Central memory CD8-positive, alpha-beta T cell (primary cell): Measurements from ENCODE around the gene OCRL.

Source experiments
- ATAC-seq: fragments of 150-1000 bp; cut with Tn5 transposase; replicated peaks from 2 replicates; pipeline ENCODE4 v1.10.0; 2022; ENCODE audit warnings: mild to moderate bottlenecking, moderate FRiP score, moderate number of reproducible peaks; ENCODE audit not compliant: poor library complexity, severe bottlenecking; ENCODE audit errors: extremely low read depth
- DNase-seq, 2 donors: peaks; one replicate each; pipeline ENCODE4 v3.0.0; 2021; ENCODE audit warnings: low spot score in 2 of 2
- H3K27ac Mint-ChIP-seq: one replicate; pipeline ENCODE4 v1.8.0; 2022; ENCODE audit warnings: low read depth, mild to moderate bottlenecking, moderate library complexity, mixed read lengths
- H3K27me3 Mint-ChIP-seq: one replicate; pipeline ENCODE4 v1.8.0; 2022; ENCODE audit warnings: mixed read lengths
- H3K36me3 Mint-ChIP-seq: one replicate; pipeline ENCODE4 v1.8.0; 2022; ENCODE audit warnings: mild to moderate bottlenecking, moderate library complexity, mixed read lengths; ENCODE audit not compliant: insufficient read depth
- H3K4me1 Mint-ChIP-seq: one replicate; pipeline ENCODE4 v1.8.0; 2022; ENCODE audit warnings: mixed read lengths
- H3K4me3 Mint-ChIP-seq: one replicate; pipeline ENCODE4 v1.8.0; 2022; ENCODE audit warnings: mild to moderate bottlenecking, moderate library complexity, mixed read lengths
- H3K9me3 Mint-ChIP-seq: one replicate; pipeline ENCODE4 v1.8.0; 2022; ENCODE audit warnings: mixed read lengths

The OCRL gene

DNA sequence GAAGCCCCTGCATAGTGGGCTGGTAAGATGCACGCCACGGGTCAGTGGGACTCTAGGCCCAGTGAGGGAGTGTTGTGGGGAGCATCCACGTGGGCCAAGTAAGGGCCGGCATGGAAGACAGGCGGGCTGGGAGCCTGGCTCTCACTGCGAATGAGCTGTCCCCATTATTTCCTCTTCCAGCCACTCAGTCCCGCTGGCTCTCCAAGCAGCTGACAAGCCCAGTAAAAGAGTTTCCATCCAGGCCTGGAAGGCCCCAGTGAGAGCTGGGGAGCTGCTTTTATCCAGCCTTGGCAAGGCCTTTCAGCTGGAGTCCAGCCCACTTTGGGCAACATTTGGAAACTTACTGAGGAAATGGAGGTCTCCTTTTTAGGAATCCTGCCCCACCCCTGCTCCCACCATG lies 89.8 kb downstream of the OCRL start:
- no peak overlapping the region for H3K4me3 Mint-ChIP-seq
- H3K36me3 Mint-ChIP-seq, result peaks cover 1% of the 10 kb centered on the region
- no peaks in the 10 kb centered on the region for H3K9me3 Mint-ChIP-seq
- no peak for DNase-seq
- no peaks in the 10 kb centered on the region for H3K27me3 Mint-ChIP-seq
- H3K4me1 Mint-ChIP-seq, result no peaks in the 10 kb centered on the region
- H3K27ac Mint-ChIP-seq, result no peak overlapping the region
- ATAC-seq, result no peak

DNA sequence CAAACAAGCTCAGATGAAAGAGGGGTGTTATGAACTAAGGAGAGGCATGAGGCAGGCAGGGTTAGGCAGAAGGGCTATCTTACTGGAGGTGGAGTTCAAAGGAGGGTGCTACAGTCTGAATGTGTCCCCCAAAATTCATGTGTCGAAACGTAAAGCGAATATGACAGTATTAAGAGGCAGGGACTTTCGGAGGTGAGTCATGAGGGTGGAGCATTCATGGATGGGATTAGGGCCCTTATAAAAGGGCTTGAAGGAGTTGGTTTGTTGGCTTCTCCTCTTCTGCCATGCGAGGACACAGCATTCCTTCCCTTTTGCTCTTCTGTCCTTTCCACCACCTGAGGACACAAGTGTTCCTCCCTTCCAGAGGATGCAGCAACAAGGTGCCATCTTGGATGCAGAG lies 91.8 kb downstream of the OCRL start:
- H3K9me3 Mint-ChIP-seq, result no peaks in the 10 kb centered on the region
- no peaks in the 10 kb centered on the region for H3K27me3 Mint-ChIP-seq
- ATAC-seq (no peak), DNase-seq (no peak)
- H3K4me3 Mint-ChIP-seq, result no peak overlapping the region
- no peaks in the 10 kb centered on the region for H3K4me1 Mint-ChIP-seq
- H3K36me3 Mint-ChIP-seq, result peaks cover 1% of the 10 kb centered on the region
- no peak overlapping the region for H3K27ac Mint-ChIP-seq

DNA sequence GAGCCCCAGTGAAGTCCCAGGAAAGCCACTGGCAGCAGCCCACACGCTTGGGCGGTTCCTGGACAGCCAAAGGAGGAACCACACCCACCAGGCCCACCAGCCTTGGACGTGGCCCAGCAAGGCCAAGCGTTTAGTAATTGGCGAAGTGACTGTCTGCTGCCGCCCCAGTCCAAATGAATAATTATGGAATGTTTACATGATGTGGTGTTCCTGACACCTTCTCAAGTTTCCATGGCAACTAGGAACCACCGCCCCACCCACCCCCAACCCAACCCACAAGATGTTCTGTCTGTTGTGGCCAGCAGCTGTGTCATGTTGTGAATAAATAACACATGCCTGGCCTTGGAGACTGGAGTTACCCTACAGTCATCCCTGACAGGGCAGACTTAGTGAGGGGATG lies 92.4 kb downstream of the OCRL start:
- no peaks in the 10 kb centered on the region for H3K9me3 Mint-ChIP-seq
- no peak overlapping the region for H3K27ac Mint-ChIP-seq
- no peaks in the 10 kb centered on the region for H3K27me3 Mint-ChIP-seq
- H3K4me1 Mint-ChIP-seq, result no peaks in the 10 kb centered on the region
- no peak for DNase-seq
- H3K36me3 Mint-ChIP-seq, result peaks cover 2% of the 10 kb centered on the region
- ATAC-seq, result no peak
- H3K4me3 Mint-ChIP-seq, result no peak overlapping the region

DNA sequence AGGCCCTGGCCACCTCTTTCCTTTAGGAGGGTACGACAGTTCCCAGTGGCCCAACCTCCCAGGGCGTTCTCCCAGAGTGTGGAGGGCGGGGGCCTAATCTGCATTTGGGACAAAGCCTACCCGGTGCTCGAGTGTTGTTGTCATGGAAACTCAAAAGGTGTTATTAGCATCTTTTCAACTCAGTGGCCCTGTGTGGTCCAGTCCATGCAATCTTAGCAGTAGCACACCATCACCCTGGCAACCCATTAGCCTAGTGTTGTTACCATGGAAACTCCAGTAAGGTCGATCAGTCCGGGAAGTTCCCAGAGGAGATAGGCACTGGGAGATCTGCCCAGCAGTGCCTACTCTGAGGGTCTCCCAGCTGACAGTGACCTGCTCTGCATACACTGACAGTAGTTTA lies 94.5 kb downstream of the OCRL start:
- no peak overlapping the region for H3K27ac Mint-ChIP-seq
- H3K9me3 Mint-ChIP-seq, result no peaks in the 10 kb centered on the region
- H3K36me3 Mint-ChIP-seq, result peaks cover 5% of the 10 kb centered on the region
- DNase-seq (no peak), ATAC-seq (no peak)
- no peaks in the 10 kb centered on the region for H3K27me3 Mint-ChIP-seq
- H3K4me1 Mint-ChIP-seq, result no peaks in the 10 kb centered on the region
- H3K4me3 Mint-ChIP-seq, result no peak overlapping the region

DNA sequence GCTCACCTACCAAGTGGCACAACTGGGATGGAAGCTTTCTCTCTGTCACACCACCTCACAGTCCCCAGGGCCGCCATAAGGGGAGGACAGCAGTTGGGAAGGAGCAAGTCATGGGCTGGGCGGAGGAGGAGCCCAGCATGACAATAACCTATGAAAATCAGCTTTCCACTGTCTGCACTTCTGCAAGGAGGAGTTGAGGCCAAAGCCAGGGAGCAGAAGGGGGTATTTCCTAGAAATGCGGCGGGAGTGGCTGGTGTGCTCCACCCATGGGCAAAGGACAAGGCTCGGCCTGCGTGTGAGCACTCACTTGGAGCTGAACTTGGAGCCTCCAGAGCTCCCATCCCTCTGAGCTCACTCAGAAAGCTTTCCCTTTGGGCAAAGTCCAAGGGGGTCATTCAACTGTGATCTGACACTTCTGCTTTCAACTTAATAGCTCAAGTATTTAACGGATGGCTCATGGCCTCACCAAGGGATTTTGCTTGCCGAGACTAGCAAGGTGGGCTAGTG lies 96.2 kb downstream of the OCRL start:
- no peak overlapping the region for H3K4me3 Mint-ChIP-seq
- no peaks in the 10 kb centered on the region for H3K27me3 Mint-ChIP-seq
- no peaks in the 10 kb centered on the region for H3K9me3 Mint-ChIP-seq
- peaks cover 5% of the 10 kb centered on the region for H3K36me3 Mint-ChIP-seq
- ATAC-seq (no peak), DNase-seq (no peak)
- no peaks in the 10 kb centered on the region for H3K4me1 Mint-ChIP-seq
- H3K27ac Mint-ChIP-seq, result no peak overlapping the region

DNA sequence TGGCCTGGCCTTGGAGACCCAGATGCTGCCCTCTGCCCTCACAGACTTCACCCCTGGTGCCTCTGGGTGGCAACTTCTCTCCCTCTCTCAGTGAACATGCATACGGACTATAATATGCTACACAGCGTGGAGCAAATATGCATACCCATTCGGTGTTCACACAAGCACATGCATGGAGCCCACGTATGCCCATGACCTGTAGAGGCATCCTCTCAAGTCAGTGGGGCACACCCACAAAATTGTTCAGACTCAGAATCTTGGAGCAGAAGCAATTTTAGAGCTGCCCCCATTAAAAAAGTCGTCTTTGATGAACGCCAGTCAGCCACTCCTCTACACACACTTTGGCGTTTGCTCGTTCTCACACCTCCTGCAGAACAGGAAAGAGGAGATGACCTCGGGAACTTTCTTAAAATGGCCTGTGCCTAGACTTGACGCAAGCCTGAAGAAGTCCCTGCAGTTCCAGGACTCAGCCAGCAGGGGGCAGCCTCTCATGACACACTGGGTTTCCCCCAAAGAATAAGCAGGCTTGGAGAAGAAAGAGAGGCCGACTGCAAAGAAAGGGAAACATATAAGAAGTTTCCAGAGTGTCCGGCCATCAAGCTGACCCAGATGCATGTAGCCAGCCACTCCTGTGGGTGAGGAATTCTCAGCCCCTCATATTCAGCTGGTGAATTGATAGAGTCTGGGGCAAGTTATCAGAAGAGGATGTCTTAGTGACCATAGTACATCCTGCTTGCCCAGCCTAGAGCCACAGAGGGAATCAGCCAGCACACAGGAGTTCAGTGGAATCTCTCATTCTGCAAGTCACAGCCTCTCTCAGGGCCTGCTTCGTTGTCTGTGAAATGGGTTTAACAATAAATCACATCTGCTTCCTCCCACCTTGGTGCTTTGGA lies 97.4 kb downstream of the OCRL start:
- peaks cover 5% of the 10 kb centered on the region for H3K36me3 Mint-ChIP-seq
- H3K9me3 Mint-ChIP-seq, result no peaks in the 10 kb centered on the region
- ATAC-seq (no peak), DNase-seq (peak; percentile 57 to 64)
- H3K27ac Mint-ChIP-seq, result no peak overlapping the region
- H3K4me1 Mint-ChIP-seq, result no peaks in the 10 kb centered on the region
- no peaks in the 10 kb centered on the region for H3K27me3 Mint-ChIP-seq
- H3K4me3 Mint-ChIP-seq, result no peak overlapping the region

DNA sequence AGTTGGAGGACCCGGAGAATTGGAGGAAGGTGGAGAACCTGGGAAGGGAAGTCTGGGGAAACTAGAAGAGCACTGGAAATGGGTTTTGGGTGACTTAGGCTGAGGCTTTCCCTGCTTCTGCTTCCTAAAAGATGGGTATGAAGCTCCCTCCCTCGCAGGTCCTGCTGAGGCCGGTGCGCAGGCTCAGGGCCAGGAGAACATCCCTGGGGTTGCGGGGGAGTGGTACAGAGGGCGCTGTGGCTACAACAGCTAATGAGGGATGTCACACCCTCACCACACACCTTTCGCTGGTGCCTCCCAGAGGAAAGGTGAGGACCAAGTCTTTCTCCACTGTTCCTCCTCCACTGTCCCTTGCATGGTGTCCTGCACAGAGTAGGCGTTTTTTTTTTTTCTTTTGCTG lies 98.9 kb downstream of the OCRL start:
- ATAC-seq, result no peak
- no peak overlapping the region for H3K4me3 Mint-ChIP-seq
- no peak overlapping the region for H3K27ac Mint-ChIP-seq
- H3K4me1 Mint-ChIP-seq, result no peaks in the 10 kb centered on the region
- DNase-seq, result no peak
- H3K27me3 Mint-ChIP-seq, result no peaks in the 10 kb centered on the region
- no peaks in the 10 kb centered on the region for H3K9me3 Mint-ChIP-seq
- peaks cover 4% of the 10 kb centered on the region for H3K36me3 Mint-ChIP-seq

DNA sequence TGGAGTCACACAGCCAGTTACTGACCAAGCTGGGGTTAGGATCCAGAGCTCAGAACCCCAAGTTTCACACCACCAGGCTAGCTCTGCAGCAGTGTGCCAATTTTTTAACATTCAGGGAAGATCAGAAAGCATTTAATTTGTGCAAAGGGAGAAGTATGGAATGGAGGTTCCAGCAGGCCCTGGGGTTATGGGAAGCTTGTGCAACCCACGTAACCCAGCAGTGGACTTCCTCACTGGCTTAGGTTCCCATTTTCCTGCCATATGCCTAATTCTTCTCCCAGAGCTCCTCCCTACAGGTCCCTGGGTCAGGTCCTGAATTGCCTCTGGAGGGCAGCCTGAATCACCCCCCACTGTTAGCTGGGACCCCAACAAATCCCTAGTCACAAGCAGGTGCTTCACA lies 100.7 kb downstream of the OCRL start:
- no peak overlapping the region for H3K4me3 Mint-ChIP-seq
- no peak for DNase-seq
- H3K4me1 Mint-ChIP-seq, result no peaks in the 10 kb centered on the region
- H3K27ac Mint-ChIP-seq, result no peak overlapping the region
- peaks cover 4% of the 10 kb centered on the region for H3K36me3 Mint-ChIP-seq
- no peaks in the 10 kb centered on the region for H3K9me3 Mint-ChIP-seq
- no peaks in the 10 kb centered on the region for H3K27me3 Mint-ChIP-seq
- no peak for ATAC-seq

DNA sequence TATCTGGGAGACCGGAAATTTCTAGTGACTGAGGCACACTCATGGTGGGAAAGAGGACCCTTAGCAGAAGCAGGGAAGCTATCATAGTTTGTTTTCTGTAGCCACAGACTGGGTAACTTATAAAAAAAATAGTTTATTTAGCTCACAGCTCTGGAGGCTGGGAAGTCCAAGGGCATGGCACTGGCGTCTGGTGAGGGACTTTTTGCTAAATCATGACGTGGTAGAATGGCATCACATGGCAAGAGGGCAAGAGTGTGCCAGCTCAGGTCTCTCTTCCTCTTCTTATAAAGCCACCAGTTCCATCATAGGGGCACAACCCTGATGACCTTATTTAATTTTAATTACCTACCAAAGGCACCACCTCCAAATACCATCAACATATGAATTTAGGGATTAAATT lies 101.4 kb downstream of the OCRL start:
- ATAC-seq, result no peak
- DNase-seq, result no peak
- H3K4me1 Mint-ChIP-seq, result no peaks in the 10 kb centered on the region
- no peak overlapping the region for H3K27ac Mint-ChIP-seq
- H3K9me3 Mint-ChIP-seq, result no peaks in the 10 kb centered on the region
- H3K27me3 Mint-ChIP-seq, result no peaks in the 10 kb centered on the region
- H3K4me3 Mint-ChIP-seq, result no peak overlapping the region
- H3K36me3 Mint-ChIP-seq, result peaks cover 4% of the 10 kb centered on the region

DNA sequence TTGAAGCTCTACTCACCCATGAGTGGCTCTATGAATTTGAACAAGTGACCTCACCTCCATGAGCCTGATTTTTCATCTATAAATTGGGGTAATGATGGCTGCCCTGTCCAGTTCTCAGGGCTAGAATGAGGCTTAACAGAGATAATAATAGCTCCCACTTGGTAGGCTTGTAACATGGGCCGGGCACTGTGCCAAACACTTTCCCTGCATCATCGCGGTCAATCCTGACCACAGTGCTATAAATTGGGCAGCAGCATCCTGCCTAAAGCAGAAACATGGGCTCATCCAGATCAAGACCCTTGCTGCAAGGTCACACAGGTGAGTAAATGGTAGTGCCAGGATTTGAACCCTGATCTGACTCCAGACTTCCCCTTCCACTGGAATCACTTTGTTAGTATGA lies 101.9 kb downstream of the OCRL start:
- no peaks in the 10 kb centered on the region for H3K9me3 Mint-ChIP-seq
- H3K4me1 Mint-ChIP-seq, result no peaks in the 10 kb centered on the region
- no peak for ATAC-seq
- H3K4me3 Mint-ChIP-seq, result no peak overlapping the region
- H3K36me3 Mint-ChIP-seq, result peaks cover 4% of the 10 kb centered on the region
- no peaks in the 10 kb centered on the region for H3K27me3 Mint-ChIP-seq
- H3K27ac Mint-ChIP-seq, result no peak overlapping the region
- DNase-seq, result no peak
